Hematopoietic multipotent progenitor cell (in vitro differentiated cells): ENCODE data around the gene PTMS. TPM values are rescaled to one million over a fixed set of nuclear protein-coding genes. Genes with fewer than 3 reads are reported as not detected.

ENCODE experiments used
- DNase-seq, 3 donors: peaks; one replicate each; pipeline ENCODE4 v3.0.0-alpha.2; 2011 to 2015; ENCODE audit warnings: low read depth in 2 of 3, low spot score in 2 of 3
- total RNA-seq: library from RNA; depleted of rRNA; stranded (reverse); fragments of >200 nt; gene quantifications from one replicate; pipeline ENCODE4 v1.2.3, GENCODE V29; 2012

PTMS gene
- total RNA-seq, 1 donor = 27.7 TPM

- DNase-seq = no peak
These were observed 4.9 kb downstream of the PTMS start for GRCh38 chr12:6771091-6771495.

DNA sequence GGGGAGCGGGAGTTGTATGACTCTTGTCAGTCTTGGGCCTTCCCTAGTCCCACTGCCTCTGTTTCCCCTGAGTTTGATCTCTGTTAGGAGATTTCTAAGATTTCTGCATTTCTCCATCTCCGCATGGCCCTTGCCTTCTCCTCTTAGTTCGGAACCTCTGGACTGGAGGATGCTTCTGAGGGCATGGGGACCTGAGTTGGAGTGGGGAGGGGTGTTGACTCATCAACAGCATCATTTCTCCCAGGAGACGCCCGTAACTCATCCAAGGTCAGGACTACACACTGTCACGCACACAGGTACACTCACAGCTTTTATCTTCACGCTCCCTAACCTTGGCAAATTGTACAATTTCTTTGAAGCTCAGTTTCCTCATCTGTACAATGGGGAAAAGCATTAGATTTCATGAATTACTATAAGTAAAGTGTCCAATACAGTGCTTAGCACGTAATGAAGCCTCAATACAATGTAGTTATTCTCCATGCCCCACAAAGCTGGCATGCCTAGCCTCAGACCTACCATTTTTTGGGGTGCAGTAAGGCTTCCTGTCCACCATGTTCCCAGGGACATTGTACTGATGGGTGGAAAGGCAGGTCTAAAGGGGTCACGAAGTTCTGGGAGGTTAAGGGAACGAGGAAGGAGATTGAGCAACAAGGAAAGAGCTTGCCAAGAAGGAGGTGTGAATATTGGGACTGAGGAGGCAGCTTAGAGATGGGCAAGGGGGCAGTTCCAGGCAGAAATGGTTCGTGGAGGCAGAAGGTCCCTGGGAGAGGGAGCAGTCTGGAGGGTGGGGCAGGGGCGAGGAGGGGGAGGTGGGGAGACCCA is 5.6 kb downstream of the PTMS start:
- no peak for DNase-seq

DNA sequence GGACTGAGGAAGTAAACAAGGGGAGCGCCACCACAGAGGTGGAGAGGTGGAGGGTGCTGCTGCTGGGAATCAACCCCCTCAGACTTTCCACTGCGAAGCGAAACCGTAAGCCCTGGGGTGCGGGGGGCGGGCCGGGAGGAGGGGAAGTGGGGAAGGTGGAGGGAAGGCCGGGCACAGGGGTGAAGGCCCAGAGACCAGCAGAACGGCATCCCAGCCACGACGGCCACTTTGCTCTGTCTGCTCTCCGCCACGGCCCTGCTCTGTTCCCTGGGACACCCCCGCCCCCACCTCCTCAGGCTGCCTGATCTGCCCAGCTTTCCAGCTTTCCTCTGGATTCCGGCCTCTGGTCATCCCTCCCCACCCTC is 6.2 kb downstream of the PTMS start, which contains the start of gene LAG3:
Gene LAG3, plus strand, starts transcription at position 190 of the 365 bp plus-strand sequence. CDS start 333 bp downstream, outside the sequence.
- peak in 1 of 3 donors; percentile 41 for DNase-seq

GRCh38 chr12:6772726-6773589 is 6.8 kb downstream of the PTMS start:
- DNase-seq = no peak

- no peak for DNase-seq
These were observed 7.6 kb downstream of the PTMS start for GRCh38 chr12:6773590-6774351.

GRCh38 chr12:6774499-6775062 is 8.4 kb downstream of the PTMS start:
- no peak for DNase-seq

DNA sequence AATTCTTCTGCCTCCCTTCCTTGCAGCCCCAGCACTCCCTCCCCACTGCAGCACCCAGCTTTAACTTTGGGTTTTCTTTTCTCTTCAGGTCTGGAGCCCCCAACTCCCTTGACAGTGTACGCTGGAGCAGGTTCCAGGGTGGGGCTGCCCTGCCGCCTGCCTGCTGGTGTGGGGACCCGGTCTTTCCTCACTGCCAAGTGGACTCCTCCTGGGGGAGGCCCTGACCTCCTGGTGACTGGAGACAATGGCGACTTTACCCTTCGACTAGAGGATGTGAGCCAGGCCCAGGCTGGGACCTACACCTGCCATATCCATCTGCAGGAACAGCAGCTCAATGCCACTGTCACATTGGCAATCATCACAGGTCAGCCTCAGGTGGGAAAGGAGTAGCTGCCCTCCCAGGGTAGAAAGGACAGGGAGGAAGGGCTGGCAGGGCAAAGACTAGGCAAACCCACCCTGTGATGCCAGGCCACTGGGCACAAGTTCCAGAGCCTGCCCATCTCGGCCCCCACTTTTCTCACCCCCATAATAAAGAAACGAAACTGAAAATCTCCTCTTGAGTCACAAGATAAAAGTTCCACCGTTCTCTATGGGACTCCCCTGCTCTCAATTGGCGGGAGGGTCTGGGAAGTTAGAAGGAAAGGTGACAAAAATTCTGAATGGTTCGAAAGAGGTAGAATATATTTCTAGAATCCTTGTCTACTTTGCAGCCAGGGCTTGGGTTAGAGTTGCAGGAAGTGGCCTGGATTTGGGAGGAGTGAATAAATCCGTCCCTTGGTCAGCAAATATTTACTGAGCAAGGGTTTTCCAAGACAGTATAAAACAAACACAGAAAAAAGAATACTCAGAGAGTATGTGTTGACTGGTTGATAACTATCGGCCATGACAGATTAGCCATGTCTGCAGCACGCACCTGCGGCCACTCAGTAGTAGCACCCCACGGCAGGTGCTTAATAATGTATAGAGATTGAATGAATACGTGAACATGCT is 9.3 kb downstream of the PTMS start:
- DNase-seq = no peak

- no peak for DNase-seq
These were observed 11.2 kb downstream of the PTMS start for GRCh38 chr12:6777386-6777785.

GRCh38 chr12:6778217-6778573 is 12.0 kb downstream of the PTMS start:
- no peak for DNase-seq

DNA sequence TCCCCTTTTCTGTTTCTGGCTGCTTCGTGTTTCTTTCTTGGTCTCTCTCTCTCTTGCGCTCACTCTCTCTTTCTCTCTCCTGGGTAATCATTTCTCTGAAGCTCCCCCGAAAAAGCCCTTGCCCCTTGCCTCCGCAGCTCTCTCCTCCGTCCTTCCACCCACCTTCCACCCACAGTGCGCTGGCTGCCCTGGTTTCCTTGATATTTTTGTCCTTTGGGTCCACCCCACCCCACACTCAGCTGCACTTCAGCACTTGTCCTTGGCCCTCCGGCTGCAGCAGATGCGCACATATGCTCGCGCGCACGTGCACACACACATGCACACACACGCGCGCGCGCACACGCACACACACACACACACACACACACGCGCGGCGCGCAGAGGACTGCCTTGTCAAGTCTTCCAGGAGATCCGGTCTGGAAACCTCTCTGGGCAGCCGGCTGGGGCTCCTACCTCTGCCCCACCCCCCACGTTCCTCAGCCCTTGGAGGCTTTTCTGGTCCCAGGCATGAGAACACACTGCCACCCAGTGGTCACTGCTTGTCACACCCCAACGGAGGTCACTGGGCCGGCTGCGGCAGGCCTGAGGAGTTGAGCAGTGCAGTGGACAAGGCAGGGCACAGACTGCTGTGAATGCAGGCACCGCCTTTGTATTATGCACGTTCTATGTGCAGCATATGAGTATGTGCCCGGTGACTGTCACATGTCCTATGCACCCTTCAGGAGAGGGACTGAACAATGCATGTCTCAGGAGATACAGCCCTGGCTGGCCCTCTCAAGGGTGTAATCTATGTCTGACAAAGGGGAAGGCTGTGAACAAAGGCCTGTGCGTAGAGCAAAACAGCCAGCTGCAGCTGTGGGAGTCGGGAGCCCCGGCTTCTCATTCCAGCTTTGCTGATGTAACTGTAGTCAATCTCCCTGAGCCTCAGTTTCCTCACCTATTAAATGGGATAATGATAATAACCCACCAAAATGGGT is 12.7 kb downstream of the PTMS start:
- DNase-seq = peak; percentile 70 to 94 (median 88)

- no peak for DNase-seq
These were observed 13.7 kb downstream of the PTMS start for GRCh38 chr12:6779708-6780432.

DNA sequence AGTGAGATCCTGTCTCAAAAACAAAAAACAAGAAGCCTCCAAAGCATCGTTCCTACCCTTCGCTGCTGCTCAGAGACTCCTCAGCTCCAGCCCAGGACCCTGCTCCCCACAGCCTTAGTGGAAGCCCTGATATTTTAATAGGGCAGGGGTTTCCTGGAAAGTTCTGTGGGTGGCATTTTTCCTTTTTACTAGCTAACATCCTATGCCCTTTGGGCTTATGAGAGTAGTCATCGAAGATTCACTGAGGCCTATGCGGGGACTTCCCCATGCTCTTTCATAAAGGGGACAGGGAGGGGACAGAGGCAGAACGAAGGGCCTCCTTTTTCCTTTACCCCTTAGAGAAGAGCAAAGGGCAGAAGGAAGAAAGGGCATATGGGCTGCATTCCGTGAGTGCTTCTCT is 14.4 kb downstream of the PTMS start:
- no peak for DNase-seq

DNA sequence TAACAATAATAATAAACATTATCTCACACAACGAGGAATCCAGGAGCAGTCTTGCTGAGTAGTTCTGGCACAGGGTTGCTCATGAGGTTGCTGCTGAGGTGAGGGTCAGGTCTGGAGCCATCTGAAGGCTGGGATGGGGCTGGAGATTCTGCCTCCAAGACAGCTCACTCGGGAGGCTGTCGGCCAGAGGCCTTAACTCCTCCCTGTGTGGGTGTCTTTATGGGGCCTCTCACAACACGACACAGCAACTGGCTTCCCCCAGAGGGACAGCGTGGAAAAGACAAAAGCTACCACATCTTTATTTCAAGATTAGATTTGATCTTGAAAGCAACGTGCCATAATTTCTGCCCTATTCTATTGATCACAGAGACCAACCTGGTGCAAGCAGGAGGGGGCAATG is 16.0 kb downstream of the PTMS start:
- no peak for DNase-seq

DNA sequence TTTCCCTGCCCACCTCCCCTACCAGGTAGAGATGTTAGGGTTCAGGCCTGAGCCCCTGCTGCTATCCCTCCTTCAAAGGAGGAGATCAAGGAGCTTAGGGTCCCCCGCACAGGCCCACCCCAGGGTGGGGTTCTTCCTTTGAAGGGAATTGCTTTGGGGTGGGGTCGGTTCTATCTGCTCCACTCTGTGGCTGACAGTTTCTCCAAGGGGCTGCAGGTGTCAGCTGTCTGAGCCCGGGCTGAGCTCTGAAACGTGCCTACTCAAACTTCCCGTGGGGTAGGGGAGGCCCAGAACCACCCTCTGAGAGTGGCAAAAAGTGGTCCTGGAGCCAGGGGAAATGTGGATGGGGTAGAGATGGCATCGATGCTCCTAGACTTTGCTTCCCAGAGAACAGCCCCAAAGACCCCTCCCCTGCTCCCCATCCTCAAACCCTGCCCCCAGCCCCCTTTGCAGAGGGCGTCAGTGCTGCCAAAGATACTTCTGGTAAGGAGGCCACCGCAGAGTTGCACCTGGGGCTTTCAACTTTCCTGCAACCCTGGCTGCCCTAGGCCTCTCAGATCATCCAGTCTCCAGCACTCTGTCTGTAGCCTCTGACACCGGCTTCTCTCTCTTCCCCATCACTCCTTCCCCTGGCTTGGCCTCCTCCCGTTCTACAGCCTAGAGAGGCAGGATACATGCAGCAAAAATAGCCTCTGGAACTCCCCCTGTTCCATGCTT is 16.8 kb downstream of the PTMS start:
- DNase-seq = no peak

GRCh38 chr12:6783828-6784227 is 17.7 kb downstream of the PTMS start:
- DNase-seq = no peak

DNA sequence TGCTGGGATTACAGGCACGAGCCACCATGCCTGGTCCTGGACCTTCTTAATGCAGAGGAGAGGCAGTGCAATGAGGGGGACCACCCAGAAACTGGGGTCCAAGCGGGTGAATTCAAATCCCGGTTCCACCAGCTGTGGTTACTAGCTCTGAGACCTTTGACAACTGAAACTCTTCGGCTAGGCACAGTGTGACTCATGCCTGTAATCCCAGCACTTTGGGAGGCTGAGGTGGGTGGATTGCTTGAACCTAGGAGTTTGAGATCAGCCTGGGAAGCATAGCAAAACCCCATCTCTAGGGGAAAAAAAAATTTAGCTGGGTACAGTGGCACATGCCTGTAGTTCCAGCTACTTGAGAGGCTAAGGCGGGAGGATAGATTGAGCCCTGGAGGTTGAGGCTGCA is 18.1 kb downstream of the PTMS start:
- no peak for DNase-seq

DNA sequence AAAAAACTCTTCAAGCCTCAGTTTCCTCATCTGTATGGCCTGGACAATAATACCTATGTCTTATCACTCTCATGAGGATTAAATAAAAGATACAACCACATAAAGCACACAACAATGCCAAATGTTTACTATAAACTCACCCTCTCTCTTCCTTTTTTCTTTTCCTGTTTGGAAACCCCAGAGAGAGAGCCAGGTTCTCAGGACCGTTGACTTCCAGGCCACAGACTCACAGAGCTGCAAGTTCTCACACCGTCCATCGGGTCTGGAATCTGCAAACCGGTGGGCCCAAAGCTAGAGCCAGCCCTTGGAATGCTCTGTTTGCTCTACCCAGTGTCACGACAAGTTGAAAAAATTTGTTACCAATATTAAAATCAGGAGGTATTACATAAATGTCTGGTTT is 18.6 kb downstream of the PTMS start:
- DNase-seq = no peak
